HG03378 (cell line): ENCODE data around the gene AIG1.

Experiments
- ATAC-seq: cut with Tn5 transposase; IDR thresholded peaks from one replicate; pipeline ENCODE4 v1.9.1; 2021; ENCODE audit warnings: mild to moderate bottlenecking, moderate library complexity; ENCODE audit not compliant: unreplicated experiment

The AIG1 gene

DNA sequence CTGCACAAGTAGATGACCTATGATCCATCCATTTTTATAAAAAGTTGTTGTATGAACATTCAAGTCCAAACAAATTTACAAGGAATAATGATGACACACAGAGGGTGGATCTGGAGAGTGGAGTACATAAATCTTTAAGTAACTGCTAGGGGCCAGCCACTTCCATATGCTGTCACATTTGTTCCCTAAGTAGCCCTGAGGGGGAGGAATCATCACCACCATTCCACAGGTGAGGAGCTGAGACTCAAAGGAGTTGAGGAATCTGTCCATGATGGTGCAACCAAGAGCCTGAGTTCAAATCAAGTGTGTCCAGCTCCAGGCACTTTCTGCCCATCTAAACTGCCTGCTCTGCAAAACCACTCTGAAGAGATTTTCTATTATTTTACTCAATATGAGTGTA is 132.1 kb downstream of the AIG1 start:
- ATAC-seq = no peak

DNA sequence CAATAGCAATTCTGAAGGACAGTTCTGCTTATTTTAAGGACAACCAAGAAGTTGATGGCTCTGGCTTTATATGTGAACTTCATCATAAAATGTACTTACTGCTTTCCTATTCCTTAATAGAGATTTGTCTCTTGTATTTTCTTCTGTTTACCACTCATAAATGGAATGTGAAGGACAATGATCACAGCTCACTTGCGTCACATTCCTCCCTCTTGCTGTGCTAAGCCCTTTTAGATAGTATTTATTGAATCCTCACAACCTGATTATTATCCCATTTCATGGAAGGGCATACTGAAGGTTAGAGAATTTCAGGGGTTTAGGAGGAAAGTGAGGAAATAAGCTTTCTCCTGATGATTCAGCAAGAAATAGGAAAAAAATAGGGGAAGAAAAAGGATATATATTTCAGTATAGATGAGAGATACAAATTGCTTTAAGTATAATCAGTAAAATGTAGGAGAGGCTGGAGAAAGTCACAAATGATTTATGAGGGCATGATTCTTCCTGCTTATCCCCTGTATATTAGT is 132.9 kb downstream of the AIG1 start:
- no peak for ATAC-seq

DNA sequence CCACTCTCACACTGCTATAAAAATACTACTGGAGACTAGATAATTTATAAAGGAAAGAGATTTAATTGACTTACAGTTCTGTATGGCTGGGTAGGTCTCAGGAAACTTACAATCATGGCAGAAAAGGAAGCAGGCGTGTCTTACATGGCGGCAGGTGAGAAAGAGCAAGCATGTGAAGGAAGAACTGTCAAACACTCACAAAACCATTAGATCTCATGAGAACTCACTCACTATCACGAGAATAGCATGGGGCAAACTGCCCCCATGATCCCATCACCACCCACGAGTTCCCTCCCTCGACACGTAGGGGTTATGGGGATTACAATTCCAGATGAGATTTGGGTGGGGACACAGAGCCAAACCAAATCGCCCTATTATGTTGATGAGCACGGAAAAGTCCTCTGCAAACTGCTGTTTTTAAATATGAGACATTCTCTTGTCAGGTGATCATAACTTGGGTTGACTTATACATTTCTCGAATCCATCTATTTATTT is 133.5 kb downstream of the AIG1 start:
- no peak for ATAC-seq

DNA sequence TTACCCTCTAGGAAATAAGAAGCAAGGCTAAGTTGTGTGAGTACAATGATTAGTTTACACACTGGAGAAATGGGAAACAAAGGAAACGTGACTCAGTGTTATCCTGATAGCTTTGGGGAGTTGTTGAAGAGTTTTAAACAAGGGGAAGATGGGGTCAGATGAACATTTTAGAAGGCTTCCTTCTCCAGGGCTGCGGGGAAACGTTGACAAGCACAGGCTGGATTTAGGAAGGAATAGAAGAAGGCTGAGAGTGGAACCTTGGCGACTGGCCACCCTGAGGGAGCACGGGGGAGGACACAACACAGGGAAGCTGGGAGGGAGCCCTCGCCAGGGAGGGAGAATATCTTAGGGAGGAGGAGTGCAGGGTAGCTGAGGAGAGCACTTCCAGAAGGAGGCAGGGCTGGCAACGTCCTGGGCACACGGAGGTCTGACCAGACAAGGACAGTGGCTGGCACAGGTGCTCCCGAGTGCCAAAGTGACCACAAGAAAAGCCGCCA is 134.7 kb downstream of the AIG1 start:
- no peak for ATAC-seq

DNA sequence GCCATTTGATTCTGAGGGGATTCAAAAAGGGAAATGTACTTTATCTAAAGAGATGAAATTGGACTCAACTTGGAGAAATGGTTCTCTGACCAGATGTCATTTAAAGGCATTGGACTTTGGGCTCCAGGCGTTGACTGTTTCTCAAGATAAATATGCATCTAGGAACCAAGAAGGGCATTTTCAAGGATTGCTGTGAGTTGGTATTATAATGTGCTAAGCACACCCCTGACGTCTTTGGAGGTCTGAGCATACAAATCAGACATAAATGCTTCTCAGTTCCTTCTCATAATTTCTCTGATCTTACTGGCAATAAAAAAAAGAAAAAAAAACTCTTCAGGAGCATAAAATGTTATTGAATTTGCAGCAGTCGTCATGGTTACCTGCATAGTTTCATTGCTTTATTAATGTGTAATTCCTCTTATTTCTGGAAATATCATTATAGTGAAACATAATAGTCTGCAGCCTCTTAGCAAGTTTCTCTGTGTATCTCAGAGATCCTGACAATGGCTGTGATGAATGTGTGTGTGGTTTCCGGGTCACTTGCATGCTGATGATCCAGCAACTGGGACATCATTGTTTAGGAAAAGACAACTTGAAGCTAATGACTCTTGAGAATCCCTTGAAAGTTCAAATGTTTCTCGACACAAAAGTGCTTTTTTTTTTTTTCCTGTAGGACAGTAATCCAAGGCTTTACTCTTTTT is 136.0 kb downstream of the AIG1 start:
- ATAC-seq = no peak

DNA sequence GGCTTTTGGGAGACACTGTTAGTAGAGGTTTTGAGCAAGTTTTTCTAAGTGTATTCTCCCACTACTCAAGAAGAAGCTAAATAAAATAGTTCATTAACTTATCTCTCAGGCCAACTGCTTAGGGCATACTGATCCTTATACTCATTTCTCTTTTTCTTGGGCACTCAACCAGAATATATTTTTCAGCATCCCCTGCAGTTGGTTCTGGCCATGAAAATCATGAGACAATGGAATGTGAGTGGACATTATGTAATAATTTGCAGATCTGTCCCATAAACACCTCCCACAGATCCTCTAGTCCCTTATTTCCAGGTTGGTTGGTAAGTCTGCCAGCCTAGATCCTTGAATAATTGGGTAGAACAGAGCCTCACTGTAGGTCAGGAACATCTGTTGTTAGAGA is 136.7 kb downstream of the AIG1 start:
- no peak for ATAC-seq

DNA sequence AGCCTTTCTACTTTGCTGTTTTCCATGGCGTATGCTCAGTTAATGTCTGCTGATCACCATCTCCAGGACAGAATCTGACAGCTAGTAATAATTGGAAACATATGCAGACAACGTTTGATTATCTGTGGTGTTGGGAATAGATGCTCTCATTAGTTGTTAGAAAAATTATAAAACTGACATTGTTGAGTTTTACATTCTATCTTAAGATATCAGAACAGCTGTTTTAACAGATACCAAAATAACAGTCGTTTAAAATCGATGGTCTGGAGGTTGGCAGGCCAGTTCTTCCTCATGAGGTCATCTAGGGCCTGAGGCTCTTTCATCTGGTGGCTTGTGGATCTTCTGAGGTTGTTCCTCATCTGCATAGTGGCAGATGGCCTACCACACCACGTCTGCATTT is 137.6 kb downstream of the AIG1 start:
- ATAC-seq = no peak

DNA sequence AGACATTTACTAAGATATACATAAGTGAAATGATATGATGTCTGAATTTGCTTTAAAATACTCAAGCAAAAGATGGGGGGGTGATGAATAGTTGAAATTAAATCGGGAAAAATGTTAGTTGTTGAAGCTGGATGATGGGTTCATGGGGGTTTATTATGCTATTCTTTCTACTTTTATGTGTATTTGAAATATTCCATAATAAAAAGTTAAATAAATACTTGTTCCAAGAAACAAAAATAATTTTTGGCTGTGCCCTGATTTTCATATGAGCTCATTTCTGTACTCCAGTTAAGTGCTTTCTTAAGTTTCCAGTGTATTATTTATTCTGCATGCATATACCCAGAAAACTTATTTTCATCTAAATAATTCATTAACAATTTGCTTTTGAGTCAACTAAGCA is 138.6 kb downstream of the AIG1 start:
- no peak for ATAC-seq

DNA sequence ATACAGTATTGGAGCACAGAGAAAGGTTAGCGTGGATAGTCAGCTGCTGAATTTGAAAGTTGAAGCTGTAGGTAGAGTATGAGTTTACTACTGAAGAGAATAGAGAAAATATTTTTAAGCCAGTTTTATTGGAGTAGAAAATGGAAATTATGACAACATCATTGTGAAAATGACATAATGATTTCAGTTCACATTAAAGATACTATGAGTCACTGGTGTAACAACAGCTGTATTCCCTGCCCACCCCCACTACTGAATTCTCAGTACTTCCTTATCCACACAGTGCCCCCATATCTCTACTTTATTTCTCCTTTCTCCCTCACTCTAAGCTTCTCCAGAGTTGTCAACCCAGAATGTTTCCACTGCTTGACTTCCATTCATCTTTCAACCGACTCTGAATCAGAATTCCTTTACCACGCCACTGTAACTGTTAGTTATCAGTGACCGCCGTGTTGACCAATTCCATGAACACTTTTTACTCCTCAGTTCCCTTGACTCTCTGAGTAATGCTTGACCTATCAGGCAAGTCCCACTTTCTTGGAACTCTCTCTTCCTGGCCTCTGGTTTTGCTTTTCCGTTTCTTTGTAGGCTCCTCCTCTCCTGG is 139.6 kb downstream of the AIG1 start:
- ATAC-seq = no peak

DNA sequence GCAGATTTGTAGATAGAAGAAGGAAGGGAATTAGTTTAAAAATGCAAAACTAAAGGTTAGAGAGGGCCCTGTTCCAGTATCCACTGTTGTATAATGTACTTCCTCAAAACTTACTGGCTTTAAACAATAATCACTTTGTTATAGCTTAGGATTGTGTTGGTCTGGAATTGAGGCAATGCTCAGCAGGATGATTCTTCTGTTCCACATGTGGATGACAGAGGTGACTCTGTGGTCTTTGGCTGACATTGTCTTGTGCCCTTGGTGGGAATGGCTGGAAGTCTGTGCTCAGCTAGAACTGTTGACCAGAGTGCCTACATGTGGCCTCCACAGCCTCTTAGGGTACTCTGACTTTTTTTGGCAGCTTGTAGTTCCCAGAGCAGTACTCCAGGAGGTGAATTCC is 143.4 kb downstream of the AIG1 start:
- ATAC-seq = no peak

DNA sequence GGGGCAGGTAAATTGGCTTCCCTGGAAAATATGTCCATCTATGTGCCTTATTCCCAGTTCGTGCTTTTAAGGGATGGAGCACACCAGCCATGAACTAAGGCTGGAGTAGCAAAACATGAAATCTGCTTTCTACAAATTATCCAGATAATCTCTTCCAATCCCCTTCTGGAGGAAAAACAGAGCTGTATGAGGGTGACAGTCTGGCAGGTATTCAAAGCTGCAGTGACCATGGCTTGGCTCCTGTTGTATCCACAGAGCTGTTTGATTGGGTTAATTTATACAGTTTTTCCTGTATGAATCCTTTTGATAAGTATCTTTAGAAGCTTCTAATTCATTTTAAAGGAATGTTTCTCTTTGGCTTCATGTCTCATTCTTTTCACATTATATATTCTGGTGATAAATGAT is 144.4 kb downstream of the AIG1 start:
- no peak for ATAC-seq

DNA sequence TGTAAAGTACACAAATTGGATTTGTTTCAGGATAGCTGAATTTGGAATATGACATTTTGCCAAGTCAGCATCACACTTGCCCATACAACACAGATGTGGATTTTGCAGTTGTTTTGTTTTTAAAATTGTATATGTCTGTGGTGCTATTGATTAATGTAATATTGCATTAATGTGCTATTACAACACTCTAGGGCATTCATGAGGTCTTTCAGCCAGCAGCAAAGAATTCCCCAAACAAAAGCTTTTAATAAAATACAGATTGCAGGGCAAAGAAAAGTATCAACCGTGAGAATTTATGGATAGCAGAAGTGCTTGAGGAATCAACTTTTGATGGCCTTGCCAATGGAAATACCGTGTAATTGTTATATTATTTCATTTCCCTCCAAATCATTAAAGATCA is 144.9 kb downstream of the AIG1 start:
- no peak for ATAC-seq

DNA sequence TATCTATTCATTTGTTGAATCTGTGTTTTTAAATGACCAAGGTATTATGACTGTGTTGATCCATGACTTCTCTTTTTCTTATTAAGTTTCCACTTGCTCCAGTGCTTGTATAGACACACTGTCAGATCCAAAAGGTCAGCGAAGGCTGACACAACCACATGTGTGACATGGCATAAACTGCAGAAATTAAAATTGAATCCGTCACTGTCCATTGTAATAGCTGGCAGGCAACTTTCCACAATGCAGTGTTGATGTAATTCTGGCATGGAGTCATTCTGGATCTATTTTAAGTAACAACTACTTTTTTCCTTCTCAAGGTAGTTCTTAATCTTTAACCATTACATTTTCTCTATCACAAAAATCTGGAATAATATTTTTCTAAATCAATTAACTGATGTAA is 145.3 kb downstream of the AIG1 start:
- ATAC-seq = no peak

DNA sequence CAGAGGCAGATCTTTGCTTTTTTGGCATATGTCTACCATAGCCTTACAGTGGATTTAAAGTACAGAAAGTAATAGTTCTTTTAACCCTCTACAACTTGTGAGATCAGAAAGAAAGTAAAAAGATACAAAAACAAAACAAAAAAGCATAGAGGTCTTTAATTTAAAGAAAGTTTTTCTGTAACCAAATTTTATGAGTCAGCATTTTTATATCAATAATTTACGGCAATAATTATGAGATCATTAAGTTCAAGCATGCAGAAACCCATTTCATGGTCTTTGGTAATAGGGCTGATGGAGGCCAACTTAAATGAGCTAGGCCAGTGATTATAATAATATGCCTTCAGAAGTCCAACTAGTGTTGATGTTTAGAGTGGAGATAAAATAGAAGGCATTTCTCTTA is 145.9 kb downstream of the AIG1 start:
- no peak for ATAC-seq

DNA sequence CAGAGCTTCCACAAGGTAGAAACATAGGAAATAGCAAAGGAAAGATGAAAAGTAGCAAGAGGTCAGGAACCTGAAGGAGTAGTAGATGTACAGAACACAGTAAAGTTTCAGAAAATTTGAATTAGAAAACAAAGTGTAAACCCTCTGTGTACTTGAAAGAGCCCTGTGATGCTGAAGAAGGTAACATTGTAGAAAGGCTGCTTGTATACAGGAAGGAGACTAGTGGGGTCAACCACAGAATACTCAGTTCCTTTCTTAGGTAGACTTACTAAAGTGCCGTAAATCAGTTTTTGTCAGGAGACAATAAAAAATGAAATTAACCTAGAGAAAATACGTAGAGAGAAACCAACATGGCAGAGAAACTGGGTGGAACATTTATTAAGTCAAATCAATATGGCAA is 149.7 kb downstream of the AIG1 start:
- ATAC-seq = no peak

DNA sequence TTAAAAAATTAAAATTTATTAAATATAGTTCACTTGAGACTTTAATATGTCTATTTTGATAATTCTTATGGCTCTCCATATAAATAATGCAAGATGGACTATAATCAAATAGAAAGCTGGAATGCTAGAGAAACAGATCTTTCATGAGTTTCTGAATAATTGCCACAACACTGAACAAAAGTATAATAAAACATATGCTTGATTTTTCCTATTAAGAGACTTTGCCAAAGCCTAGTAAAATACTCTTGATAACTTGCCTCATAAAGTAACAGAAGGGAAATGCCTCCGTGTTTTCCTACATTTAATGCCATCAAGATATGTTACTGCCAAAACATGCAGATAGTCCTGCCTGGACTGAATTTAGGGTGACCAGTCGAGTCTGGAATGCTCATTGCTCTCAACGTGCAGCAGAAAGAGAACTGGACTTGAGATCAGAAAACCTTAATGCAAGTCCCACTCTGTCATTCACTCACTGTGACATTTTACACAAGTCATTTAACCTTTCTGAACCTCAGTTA is 153.2 kb downstream of the AIG1 start:
- ATAC-seq = no peak

DNA sequence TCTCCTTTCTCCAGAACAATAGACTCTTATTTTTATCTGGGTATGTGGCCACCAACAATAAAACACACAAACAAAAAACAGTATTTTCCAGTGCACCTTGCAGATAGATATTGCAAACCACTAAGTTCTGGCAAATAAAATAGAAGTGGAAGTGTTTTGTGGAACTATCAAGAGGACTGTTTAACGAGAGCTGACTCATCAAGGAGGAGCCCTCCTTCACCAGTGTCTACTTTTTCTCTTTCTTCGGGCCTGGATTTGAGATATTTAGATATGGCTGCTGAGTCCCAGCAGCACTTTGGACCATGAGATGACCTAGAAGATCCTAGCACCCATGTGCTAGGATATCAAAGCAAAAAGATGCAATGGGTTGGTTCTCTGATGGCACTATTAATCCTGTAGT is 154.7 kb downstream of the AIG1 start:
- no peak for ATAC-seq

DNA sequence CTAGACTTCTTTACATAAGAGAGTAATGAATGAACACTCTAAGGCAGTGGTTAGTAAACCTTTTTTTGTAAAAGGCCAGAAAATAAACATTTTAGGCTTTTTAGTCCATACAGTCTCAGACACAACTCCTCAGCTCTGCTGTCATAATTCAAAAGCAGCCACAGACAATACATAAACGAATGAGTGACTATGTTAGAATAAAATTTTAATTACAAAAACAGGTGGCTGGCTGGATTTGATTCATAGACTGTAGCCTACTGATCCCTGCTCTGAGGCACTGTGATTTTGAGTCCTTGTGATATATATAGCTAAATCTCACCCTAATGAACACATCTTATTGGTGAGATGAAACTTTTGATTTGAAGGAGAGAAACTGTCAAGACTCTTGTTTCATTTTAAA is 155.1 kb downstream of the AIG1 start:
- ATAC-seq = no peak

DNA sequence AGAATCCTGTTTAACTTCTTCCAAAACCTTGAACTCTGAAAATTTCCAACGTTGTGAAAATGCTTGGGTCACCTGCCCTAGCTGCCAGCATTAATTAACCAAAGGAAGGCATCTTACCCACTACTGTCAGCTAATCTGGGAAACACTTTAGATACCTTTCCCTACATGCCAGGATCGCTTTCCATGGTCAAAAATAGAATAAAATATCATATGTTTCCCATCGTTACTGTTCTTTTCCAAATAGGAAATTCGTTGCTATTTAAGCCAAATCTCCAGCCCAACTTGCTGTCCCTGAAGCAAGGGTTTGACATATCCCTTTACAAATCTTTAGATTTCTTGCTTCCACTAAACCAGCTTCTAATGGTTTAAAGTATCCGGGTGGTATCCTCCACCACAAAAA is 157.5 kb downstream of the AIG1 start:
- ATAC-seq = no peak

DNA sequence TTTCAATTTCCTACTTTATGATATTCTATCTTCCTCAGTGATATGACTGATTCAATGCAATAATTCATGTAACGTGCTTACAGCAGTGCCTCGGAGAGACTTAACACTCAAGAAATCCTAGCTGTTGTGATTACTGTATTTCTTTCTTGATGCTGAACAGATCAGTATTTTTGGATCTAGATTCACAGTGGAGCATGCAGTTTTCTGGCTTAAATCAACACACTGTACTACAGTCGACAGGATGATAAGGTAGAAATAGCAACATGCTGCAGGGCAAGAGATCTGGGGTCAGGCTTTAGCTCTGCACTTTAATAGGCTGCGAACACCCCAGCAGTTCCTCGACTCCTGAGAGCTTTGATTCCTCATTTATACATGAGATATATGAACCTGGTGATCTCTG is 161.0 kb downstream of the AIG1 start:
- ATAC-seq = no peak

DNA sequence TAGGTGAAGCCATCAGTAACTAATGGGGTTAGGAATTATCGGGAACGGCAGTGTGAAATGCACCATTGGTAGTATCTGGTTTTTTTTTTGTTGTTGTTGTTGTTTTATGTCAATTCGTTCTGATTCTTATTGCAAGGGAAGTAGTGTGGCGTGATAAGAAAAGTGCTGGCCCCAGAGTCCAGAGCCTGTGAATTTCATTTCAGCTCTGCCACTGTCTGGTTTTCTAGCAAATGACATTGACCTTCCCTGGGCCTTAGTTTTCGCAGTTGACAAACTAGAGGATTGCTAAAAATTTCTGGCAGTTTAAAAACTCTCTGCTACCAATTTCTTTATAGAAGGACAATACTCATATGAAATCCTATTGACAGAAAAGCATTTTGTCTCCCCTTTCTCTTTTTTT is 161.6 kb downstream of the AIG1 start:
- no peak for ATAC-seq

DNA sequence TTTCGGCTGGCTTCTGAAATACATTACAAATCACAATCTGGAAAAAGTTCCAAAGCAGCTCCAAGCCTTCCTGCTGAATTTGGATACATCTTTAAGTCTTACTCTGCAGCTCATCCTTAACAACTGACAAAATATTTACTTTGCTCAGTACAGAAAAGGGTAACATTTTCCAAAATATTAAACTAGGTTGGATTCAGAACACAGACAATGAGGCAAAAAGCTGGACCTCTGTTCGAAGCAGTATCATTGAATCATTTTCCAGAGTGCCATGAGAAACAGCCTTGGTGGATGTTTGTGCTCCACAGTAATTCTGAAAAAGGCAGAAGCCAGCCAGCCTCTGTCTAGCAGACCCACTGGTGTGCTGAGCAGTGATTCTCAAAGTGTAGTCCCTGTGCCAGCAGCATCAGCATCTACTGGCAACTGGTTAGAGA is 162.1 kb downstream of the AIG1 start:
- no peak for ATAC-seq
